Hair follicle dermal papilla cell (primary cell): ENCODE measurements around the gene FFAR4. TPM values are rescaled to one million over a fixed set of nuclear protein-coding genes. Genes with fewer than 3 reads are reported as not detected.

Source experiments
- total RNA-seq: library from RNA; depleted of rRNA; stranded (reverse); fragments of >200 nt; gene quantifications from 2 replicates; pipeline ENCODE4 v1.2.3, GENCODE V29; 2012

Gene FFAR4
- total RNA-seq = not detected in 2 replicates

DNA sequence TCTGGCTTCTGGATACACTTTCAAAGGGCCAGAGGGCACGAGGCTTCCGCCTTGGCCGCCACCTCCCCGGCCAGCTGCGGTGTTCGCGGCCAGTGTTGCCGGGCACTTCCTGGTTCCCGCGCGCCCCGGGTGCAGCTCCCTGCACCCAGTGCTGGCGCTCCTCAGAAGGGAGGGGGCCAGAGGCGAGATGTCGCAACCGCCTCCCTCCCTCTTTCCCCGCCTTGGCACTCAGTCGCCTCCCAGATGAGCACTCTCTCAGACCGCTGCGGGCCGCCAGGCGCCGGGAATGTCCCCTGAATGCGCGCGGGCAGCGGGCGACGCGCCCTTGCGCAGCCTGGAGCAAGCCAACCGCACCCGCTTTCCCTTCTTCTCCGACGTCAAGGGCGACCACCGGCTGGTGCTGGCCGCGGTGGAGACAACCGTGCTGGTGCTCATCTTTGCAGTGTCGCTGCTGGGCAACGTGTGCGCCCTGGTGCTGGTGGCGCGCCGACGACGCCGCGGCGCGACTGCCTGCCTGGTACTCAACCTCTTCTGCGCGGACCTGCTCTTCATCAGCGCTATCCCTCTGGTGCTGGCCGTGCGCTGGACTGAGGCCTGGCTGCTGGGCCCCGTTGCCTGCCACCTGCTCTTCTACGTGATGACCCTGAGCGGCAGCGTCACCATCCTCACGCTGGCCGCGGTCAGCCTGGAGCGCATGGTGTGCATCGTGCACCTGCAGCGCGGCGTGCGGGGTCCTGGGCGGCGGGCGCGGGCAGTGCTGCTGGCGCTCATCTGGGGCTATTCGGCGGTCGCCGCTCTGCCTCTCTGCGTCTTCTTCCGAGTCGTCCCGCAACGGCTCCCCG lies at the start of gene FFAR4:
FFAR4 (plus strand) TSS at position 231 of the 842 bp plus-strand sequence; CDS start at position 287, 56 bp downstream.

DNA sequence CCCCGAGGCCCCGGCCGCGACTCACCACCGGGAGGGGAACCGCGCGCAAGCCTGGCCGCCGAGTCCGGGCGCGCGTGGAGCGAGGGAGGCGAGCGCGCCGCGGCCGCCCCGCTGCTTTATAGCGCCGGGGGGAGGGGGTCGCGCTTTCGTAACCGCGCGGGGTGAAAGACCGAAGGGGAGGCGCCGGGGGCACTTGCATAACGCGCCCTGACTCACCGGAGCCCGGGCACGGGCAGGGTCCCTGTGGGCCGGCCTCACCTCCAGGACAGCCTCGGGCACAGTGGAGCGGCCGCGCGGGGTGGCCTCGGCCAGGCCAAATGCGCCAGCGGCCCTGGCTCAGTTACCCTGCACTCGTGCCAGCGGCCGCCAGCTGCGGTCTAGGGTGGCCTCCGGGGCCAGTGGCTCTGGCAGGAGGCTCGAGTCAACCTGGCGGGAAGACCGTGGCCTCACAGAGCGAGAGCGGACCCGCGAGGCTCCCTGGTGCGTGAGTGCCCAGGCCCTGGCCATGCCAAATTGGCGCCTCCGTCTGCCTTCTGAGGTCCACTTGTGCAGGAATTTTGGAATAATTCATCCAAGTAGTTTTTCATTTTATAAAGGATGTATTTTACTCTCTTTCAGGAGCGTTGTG lies 34.8 kb downstream of the FFAR4 start, which contains the start of gene RBP4:
RBP4 (minus strand) TSS at position 90 of the 628 bp plus-strand sequence. CDS start 207 bp downstream, outside the sequence.

DNA sequence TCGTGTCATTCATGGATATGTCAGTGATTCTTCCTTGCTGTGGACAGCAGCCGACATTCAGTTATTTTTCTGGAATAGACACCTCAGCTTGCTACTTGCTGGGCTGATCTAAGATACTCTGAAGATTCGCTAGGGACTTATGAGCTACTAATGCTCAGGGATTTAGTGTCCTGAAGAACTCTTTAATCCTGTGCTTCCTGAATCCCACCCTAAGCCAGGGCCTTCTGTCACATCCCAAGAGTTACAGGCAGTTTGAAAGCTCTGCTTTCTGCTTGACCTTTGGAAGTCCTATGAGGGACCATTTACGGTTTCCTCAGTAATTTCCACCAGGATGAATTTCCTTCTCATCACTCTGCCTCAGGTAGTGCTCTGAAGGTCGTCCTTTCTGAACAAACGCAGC lies 45.8 kb downstream of the FFAR4 start, which contains the start of gene PDE6C:
PDE6C (plus strand) TSS at position 227 of the 400 bp plus-strand sequence. CDS start 189 bp downstream, outside the sequence.

Other genes with a start within 250 kb of the FFAR4 start
- 626 and 651 TPM in 2 replicates for gene MYOF, start 84.3 kb upstream of the FFAR4 start, total RNA-seq
- 2.9 and 4.9 TPM in 2 replicates for gene CEP55, start 70.1 kb upstream of the FFAR4 start, total RNA-seq
- 0.85 TPM in 1 of 2 replicates, not detected in the other for gene RBP4, start 34.6 kb downstream of the FFAR4 start, total RNA-seq
- gene PDE6C, start 45.9 kb downstream of the FFAR4 start, total RNA-seq = not detected in 2 replicates
- 8.0 and 9.9 TPM in 2 replicates for gene FRA10AC1, start 135.9 kb downstream of the FFAR4 start, total RNA-seq
- 0.12 TPM in 1 of 2 replicates, not detected in the other for gene LGI1, start 191.3 kb downstream of the FFAR4 start, total RNA-seq